PFSK-1 (cell line): ENCODE measurements around the gene MAPK4.

Source experiments
- FOXP2 ChIP-seq: optimal IDR thresholded peaks from 2 replicates; pipeline ENCODE3; 2011; ENCODE audit warnings: borderline replicate concordance, control low read depth, inconsistent platforms; ENCODE audit not compliant: insufficient read depth; ENCODE audit errors: extremely low read length, extremely low read depth
- POLR2AphosphoS5 ChIP-seq: IDR thresholded peaks from 2 replicates; pipeline ENCODE4 v1.6.1; 2012; ENCODE audit warnings: low read depth, mild to moderate bottlenecking, control low read depth, low read length, moderate library complexity
- REST ChIP-seq, 2 experiments: IDR thresholded peaks; 2 replicates each; pipeline versions ENCODE4 v1.6.1 to v1.8.0; 2011 to 2012; ENCODE audit warnings: low read depth in 2 of 2, low read length in 2 of 2, control low read depth in 1 of 2, inconsistent platforms in 1 of 2, mild to moderate bottlenecking in 1 of 2, moderate library complexity in 1 of 2; ENCODE audit not compliant: insufficient read depth in 1 of 2
- SIN3A ChIP-seq: IDR thresholded peaks from 2 replicates; pipeline ENCODE4 v1.6.1; 2012; ENCODE audit warnings: mild to moderate bottlenecking, low read length, moderate library complexity, borderline replicate concordance; ENCODE audit not compliant: insufficient read depth
- TAF1 ChIP-seq: IDR thresholded peaks from 2 replicates; pipeline ENCODE4 v1.6.1; 2012; ENCODE audit warnings: low read length, control low read depth, borderline replicate concordance; ENCODE audit not compliant: insufficient read depth

Gene MAPK4

GRCh38 chr18:50724751-50725151, 164.9 kb downstream of the MAPK4 start:
- TF ChIP-seq FOXP2 (no peak), SIN3A (no peak), POLR2AphosphoS5 (no peak), REST (IDR thresholded peaks at IDR 0.05; ENCODE audit: insufficient read depth in 1 of 2, low read depth in 2 of 2, low read length in 2 of 2) (no peak), TAF1 (no peak)

- TF ChIP-seq FOXP2, result no peak
- no peak for TF ChIP-seq POLR2AphosphoS5
- TF ChIP-seq SIN3A, result no peak
- TF ChIP-seq TAF1, result no peak
- TF ChIP-seq REST (IDR thresholded peaks at IDR 0.05; ENCODE audit: insufficient read depth in 1 of 2, low read depth in 2 of 2, low read length in 2 of 2), result no peak
These were observed 167.2 kb downstream of the MAPK4 start for GRCh38 chr18:50726960-50727589.

- TF ChIP-seq FOXP2 (no peak), SIN3A (no peak), REST (IDR thresholded peaks at IDR 0.05; ENCODE audit: insufficient read depth in 1 of 2, low read depth in 2 of 2, low read length in 2 of 2) (no peak), TAF1 (no peak), POLR2AphosphoS5 (no peak)
These were observed 168.0 kb downstream of the MAPK4 start for GRCh38 chr18:50727721-50728471.

DNA sequence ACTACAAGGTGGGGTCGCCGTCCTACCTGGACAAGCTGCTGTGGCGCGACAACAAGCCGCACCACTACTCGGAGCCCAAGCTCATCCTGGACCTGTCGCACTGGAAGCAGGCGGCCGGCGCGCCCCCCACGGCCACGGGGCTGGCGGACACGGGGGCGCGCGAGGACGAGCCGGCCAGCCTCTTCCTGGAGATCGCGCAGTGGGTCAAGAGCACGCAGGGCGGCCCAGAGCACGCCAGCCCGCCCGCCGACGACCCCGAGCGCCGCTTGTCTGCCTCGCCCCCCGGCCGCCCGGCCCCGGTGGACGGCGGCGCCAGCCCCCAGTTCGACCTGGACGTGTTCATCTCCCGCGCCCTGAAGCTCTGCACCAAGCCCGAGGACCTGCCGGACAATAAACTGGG, 169.5 kb downstream of the MAPK4 start:
- no peak for TF ChIP-seq FOXP2
- TF ChIP-seq SIN3A, result no peak
- no peak for TF ChIP-seq REST (IDR thresholded peaks at IDR 0.05; ENCODE audit: insufficient read depth in 1 of 2, low read depth in 2 of 2, low read length in 2 of 2)
- TF ChIP-seq TAF1, result no peak
- TF ChIP-seq POLR2AphosphoS5, result no peak

GRCh38 chr18:50729986-50730385, 170.1 kb downstream of the MAPK4 start:
- TF ChIP-seq FOXP2 (no peak), REST (IDR thresholded peaks at IDR 0.05; ENCODE audit: insufficient read depth in 1 of 2, low read depth in 2 of 2, low read length in 2 of 2) (no peak)
